Right lobe of liver (tissue), 4 donors: ENCODE measurements around the gene PRR16.

Experiments used
- CTCF ChIP-seq, 4 donors: fragments of 200-600 bp in 3 of 4; fragments of 450-650 bp in 1 of 4; IDR thresholded peaks; one replicate each; pipeline versions ENCODE4 v1.5.1 to v1.8.0; 2016 to 2022; ENCODE audit warnings: antibody characterized with exemption in 4 of 4, mild to moderate bottlenecking in 2 of 4
- POLR2A ChIP-seq: fragments of 450-650 bp; IDR thresholded peaks from one replicate; pipeline ENCODE4 v1.6.1; 2017; ENCODE audit warnings: antibody characterized with exemption, mild to moderate bottlenecking
- donor health status: DM: no; HTN: no; CAD: no.
- donor health status: DM: no; HTN: no; CAD: no.
- donor health status: DM: no; HTN: yes; CAD: no.

GRCh38 chr5:120516805-120517204 is 52.7 kb downstream of the PRR16 start:
- no peak for TF ChIP-seq CTCF (IDR thresholded peaks at IDR 0.05)
- TF ChIP-seq POLR2A = no peak
